Peyer's patch (tissue), 4 donors: Measurements from ENCODE around the gene ASPHD2. TPM values are rescaled to one million over a fixed set of nuclear protein-coding genes. Genes with fewer than 3 reads are reported as not detected.

Source experiments
- DNase-seq, 3 donors: peaks; one replicate each; pipeline ENCODE4 v3.0.0-alpha.2; 2017 to 2019
- H3K27ac ChIP-seq, 4 donors: fragments of 200-600 bp; sonication (generic); one replicate each; pipeline ENCODE4 v1.5.1; 2016 to 2019
- H3K27me3 ChIP-seq, 2 donors: fragments of 200-600 bp; sonication (generic); one replicate each; pipeline ENCODE4 v1.5.1; 2019
- H3K36me3 ChIP-seq, 3 donors: fragments of 200-600 bp; sonication (generic); one replicate each; pipeline ENCODE4 v1.5.1; 2016 to 2019
- H3K4me1 ChIP-seq, 4 donors: fragments of 200-600 bp; sonication (generic); one replicate each; pipeline ENCODE4 v1.5.1; 2016 to 2019
- H3K4me3 ChIP-seq, 4 donors: fragments of 200-600 bp; sonication (generic); 1 replicate in 3 of 4; 2 replicates in 1 of 4; pipeline ENCODE4 v1.5.1; 2016 to 2019; ENCODE audit warnings: mild to moderate bottlenecking in 1 of 4
- H3K9me3 ChIP-seq, 4 donors: fragments of 200-600 bp; sonication (generic); one replicate each; pipeline ENCODE4 v1.5.1; 2016 to 2019; ENCODE audit warnings: mild to moderate bottlenecking in 1 of 4
- POLR2A ChIP-seq, 2 donors: fragments of 450-650 bp; IDR thresholded peaks; one replicate each; pipeline ENCODE4 v1.5.1; 2017; ENCODE audit warnings: antibody characterized with exemption in 2 of 2, mild to moderate bottlenecking in 2 of 2, moderate library complexity in 2 of 2
- total RNA-seq, 4 donors: library from RNA; depleted of rRNA; stranded (reverse); fragments of >200 nt; gene quantifications; one replicate each; pipeline ENCODE4 v1.1.0, GENCODE V29; 2016
- TF ChIP-seq, protein P1 (sequence below), 6 experiments: fragments of 450-650 bp in 4 of 6; fragments of 200-600 bp in 2 of 6; sonication (generic) in 1 of 6; IDR thresholded peaks; one replicate each; pipeline ENCODE4 v1.5.1; 2017 to 2019; ENCODE audit warnings: antibody characterized with exemption in 6 of 6, mild to moderate bottlenecking in 3 of 6, moderate library complexity in 1 of 6

The ASPHD2 gene
- total RNA-seq, 4 donors from 2014 or later, result 0.95 to 6.6 (median 1.4) TPM

GRCh38 chr22:26481112-26481693 is 52.1 kb downstream of the ASPHD2 start:
- no peak for TF ChIP-seq POLR2A (IDR thresholded peaks at IDR 0.05)
- TF ChIP-seq, protein P1, sequence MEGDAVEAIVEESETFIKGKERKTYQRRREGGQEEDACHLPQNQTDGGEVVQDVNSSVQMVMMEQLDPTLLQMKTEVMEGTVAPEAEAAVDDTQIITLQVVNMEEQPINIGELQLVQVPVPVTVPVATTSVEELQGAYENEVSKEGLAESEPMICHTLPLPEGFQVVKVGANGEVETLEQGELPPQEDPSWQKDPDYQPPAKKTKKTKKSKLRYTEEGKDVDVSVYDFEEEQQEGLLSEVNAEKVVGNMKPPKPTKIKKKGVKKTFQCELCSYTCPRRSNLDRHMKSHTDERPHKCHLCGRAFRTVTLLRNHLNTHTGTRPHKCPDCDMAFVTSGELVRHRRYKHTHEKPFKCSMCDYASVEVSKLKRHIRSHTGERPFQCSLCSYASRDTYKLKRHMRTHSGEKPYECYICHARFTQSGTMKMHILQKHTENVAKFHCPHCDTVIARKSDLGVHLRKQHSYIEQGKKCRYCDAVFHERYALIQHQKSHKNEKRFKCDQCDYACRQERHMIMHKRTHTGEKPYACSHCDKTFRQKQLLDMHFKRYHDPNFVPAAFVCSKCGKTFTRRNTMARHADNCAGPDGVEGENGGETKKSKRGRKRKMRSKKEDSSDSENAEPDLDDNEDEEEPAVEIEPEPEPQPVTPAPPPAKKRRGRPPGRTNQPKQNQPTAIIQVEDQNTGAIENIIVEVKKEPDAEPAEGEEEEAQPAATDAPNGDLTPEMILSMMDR (IDR thresholded peaks at IDR 0.05), result no peak
- H3K36me3 ChIP-seq, result peaks cover 0 to 19% (median 0%) of the 10 kb centered on the region in 3 donors
- no peaks in the 10 kb centered on the region for H3K27me3 ChIP-seq
- H3K4me1 ChIP-seq, result peaks cover 0 to 56% (median 21%) of the 10 kb centered on the region in 4 donors
- DNase-seq, result no peak
- H3K4me3 ChIP-seq, result no peak overlapping the region
- H3K9me3 ChIP-seq, result no peaks in the 10 kb centered on the region
- H3K27ac ChIP-seq, result peak overlapping the region in 1 of 4 donors; percentile 27

DNA sequence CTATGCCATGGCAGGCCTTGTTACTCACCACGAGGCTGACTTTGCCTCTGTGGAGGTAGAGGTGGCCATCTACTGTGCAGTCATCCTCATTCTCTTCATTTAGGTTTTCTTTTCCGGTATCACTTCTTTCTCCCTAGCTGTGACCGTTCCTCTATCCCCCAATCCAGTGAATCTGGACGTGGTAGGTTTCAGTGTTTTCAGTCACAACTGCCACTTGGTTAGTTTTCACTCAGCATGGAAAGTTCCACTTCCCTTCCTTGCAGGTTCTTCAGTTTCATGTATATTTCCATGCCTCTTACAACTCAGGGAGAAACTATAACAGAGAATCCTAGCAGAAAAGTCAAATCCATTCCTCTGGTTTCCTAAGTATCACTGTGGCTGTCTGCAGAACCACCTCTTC is 52.6 kb downstream of the ASPHD2 start:
- Histone ChIP-seq H3K9me3 (no peaks in the 10 kb centered on the region), H3K27ac (peak overlapping the region in 1 of 4 donors; percentile 27), H3K4me3 (no peak overlapping the region), H3K27me3 (no peaks in the 10 kb centered on the region), H3K4me1 (peaks cover 0 to 56% (median 21%) of the 10 kb centered on the region in 4 donors), H3K36me3 (peaks cover 0 to 14% (median 0%) of the 10 kb centered on the region in 3 donors)
- no peak for TF ChIP-seq POLR2A (IDR thresholded peaks at IDR 0.05)
- TF ChIP-seq, protein P1 (IDR thresholded peaks at IDR 0.05), result no peak
- no peak for DNase-seq

DNA sequence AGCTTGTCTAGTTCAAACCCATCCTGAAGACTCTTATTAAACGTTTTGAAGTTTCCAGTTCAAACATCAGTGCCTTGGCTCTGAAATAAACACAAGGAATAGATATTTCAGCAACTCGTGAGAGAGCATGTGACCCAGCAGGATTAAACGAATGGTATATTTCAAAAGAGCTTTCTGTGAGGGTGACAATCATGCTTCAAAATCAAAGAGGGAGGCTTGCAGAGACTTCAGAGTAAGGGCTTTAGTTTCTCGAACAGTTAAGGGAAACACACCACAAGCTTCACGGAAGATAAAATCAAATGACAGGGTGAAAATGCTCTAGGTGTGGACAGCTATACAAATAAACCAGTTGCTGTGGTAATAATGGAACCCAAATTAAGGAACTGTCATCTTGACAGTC is 53.1 kb downstream of the ASPHD2 start:
- H3K27me3 ChIP-seq, result no peaks in the 10 kb centered on the region
- H3K9me3 ChIP-seq, result no peaks in the 10 kb centered on the region
- H3K36me3 ChIP-seq, result peaks cover 0 to 10% (median 0%) of the 10 kb centered on the region in 3 donors
- peaks cover 0 to 56% (median 21%) of the 10 kb centered on the region in 4 donors for H3K4me1 ChIP-seq
- no peak overlapping the region for H3K4me3 ChIP-seq
- DNase-seq, result no peak
- TF ChIP-seq POLR2A (IDR thresholded peaks at IDR 0.05), result no peak
- peak overlapping the region in 1 of 4 donors; percentile 27 for H3K27ac ChIP-seq

DNA sequence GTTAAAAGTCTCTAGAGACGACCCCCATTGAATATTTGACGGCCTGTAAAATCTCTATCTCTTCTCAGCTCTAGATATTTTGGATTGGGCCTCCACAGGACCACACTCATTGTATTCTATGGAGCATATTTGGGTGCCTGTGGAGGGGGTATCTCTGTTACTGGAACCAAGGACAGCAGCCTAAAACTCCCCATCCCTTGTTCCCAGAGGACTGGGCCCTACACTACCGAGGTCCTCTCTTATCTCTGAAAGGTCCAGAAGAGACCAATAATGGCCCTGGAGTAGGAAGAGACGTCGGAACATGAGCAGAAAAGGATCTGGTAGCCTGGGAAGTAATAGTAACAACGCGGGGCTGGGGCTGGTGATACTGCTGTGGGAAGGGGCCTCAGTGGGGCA is 54.0 kb downstream of the ASPHD2 start:
- no peak for TF ChIP-seq POLR2A (IDR thresholded peaks at IDR 0.05)
- TF ChIP-seq, protein P1 (IDR thresholded peaks at IDR 0.05), result no peak
- H3K4me3 ChIP-seq, result peak overlapping the region; percentile 82 to 96 (median 94)
- peak overlapping the region; percentile 93 to 98 (median 95) for H3K27ac ChIP-seq
- no peak for DNase-seq
- no peaks in the 10 kb centered on the region for H3K27me3 ChIP-seq
- H3K9me3 ChIP-seq, result no peaks in the 10 kb centered on the region
- peaks cover 0 to 13% (median 0%) of the 10 kb centered on the region in 3 donors for H3K36me3 ChIP-seq
- peaks cover 0 to 56% (median 21%) of the 10 kb centered on the region in 4 donors for H3K4me1 ChIP-seq

GRCh38 chr22:26483439-26484359 is 54.6 kb downstream of the ASPHD2 start, which contains the start of the genes HPS4 and SRRD:
TSS of gene HPS4 (minus strand) at chr22:26483783. CDS start at chr22:26481762, 2,021 bp downstream.
TSS of gene SRRD (plus strand) at chr22:26483877. CDS start at chr22:26483891, 14 bp downstream.
- Histone ChIP-seq H3K4me3 (peak within 1 kb of the TSS; percentile 82 to 96 (median 94)), H3K4me1 (peaks cover 0 to 55% (median 21%) of the 10 kb centered on the region in 4 donors), H3K36me3 (peaks cover 0 to 15% (median 0%) of the 10 kb centered on the region in 3 donors), H3K27me3 (no peaks in the 10 kb centered on the region), H3K27ac (peak within 1 kb of the TSS; percentile 93 to 98 (median 95)), H3K9me3 (no peaks in the 10 kb centered on the region)
- peak; percentile 93 to 96 (median 96) for DNase-seq
- TF ChIP-seq, protein P1 (IDR thresholded peaks at IDR 0.05), result peak in 1 of 6 experiments; percentile 27
- peak; percentile 82 to 88 for TF ChIP-seq POLR2A (IDR thresholded peaks at IDR 0.05)
